AG09309 (cell line): ENCODE measurements around the gene CMSS1.

Experiments used
- DNase-seq: peaks from one replicate; pipeline ENCODE4 v3.0.0-alpha.2; 2010; ENCODE audit warnings: low read depth
- H3K4me3 ChIP-seq: 2 replicates; pipeline ENCODE4 v1.5.1; 2011; ENCODE audit warnings: mild to moderate bottlenecking, low read depth, low read length, moderate library complexity; ENCODE audit not compliant: control insufficient read depth
- CTCF ChIP-seq: IDR thresholded peaks from 2 replicates; pipeline ENCODE4 v1.5.1; 2011; ENCODE audit warnings: mild to moderate bottlenecking, low read depth, low read length, inconsistent platforms; ENCODE audit not compliant: insufficient read depth, control insufficient read depth; ENCODE audit errors: missing control alignments

The CMSS1 gene

DNA sequence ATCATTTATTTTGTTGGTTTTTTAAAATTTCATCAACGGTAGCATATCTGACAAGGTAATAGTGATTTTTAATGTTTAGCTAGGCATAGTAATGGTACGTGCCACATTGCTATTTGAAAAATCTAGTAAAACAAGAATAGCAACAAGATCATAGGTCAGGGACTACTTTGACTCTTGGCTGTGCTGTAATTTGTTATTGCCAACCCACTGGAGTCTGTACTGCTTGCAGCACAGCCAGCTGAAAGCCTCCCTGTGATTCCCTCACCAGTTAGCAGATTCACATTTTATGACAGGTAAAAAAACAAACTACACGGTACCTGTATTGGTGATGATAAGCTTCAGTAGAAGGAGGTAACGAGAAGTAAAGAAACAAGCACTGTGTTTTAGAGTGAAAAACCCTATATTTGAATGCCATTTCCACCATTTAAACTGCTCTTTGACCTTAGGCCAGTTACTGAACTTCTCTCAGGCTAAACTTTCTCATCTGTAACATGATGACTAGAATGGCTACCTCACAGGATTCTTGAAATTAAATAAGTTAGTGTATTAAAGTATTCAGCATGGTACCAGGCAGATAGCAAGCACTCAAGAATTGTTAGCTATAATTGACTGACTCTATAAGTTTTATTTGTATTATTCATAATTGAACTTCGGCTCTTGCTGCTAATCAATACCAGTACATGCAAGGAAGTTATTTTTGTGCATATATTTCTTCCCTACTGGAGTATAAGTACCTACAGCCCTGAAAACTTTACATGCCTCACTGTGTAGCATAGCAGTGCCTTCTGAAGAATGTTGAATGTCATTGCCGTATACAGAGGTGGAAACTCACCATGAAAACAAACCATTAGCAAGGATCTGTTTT lies 280.5 kb downstream of the CMSS1 start:
- DNase-seq: no peak
- no peak for TF ChIP-seq CTCF
- no peak overlapping the region for H3K4me3 ChIP-seq

- no peak overlapping the region for H3K4me3 ChIP-seq
- no peak for DNase-seq
- TF ChIP-seq CTCF: no peak
These were observed 281.1 kb downstream of the CMSS1 start for GRCh38 chr3:100098784-100099070.

DNA sequence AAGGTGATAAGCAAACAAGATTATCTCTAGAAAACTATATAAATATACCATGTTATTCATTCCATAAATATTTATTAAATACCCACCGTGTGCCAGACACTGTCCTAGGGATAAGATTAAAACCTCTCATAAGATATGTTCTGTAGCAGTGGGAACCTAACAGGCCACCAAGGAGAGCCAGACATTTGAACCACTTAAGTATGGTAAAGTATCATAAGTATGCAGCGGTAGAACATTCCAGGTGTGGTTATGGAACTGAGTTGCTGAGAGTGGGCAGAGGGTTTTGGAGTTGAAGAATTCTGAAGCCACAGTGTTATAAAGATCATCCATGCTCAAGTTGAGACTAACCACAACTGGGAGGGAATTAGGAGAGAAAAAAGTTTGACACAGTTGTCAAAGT lies 282.0 kb downstream of the CMSS1 start:
- no peak for DNase-seq
- H3K4me3 ChIP-seq: no peak overlapping the region
- no peak for TF ChIP-seq CTCF

GRCh38 chr3:100100425-100100824 lies 282.8 kb downstream of the CMSS1 start:
- no peak for DNase-seq
- TF ChIP-seq CTCF: no peak
- no peak overlapping the region for H3K4me3 ChIP-seq

DNA sequence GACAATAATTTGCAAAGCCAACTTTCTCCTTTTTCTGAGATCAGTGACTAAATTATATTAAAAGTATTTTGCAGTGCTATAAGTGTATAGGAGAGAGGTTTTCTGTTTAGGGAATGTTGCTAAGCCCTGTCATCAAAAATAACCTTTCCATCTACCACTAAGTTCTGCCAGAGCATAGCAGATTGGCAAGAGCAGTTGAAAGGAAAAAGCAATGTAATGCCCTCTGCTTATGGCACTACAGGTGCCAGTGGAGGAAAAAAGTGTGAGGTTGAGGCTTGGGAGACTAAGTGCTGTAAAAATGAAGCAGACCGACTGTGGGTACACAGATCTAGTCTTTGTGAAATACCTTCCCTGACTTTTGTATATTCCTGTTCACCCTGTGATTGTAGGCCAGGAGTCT lies 285.1 kb downstream of the CMSS1 start:
- TF ChIP-seq CTCF: no peak
- no peak for DNase-seq

GRCh38 chr3:100103558-100104441 lies 286.1 kb downstream of the CMSS1 start:
- no peak for TF ChIP-seq CTCF
- H3K4me3 ChIP-seq: no peak overlapping the region
- no peak for DNase-seq

More for the DNA sequence above, 285.1 kb downstream of the CMSS1 start:
- H3K4me3 ChIP-seq: no peak overlapping the region
